ENCODE data around the gene LIMA1.
"Not testable (repeated sequence)": the region's sequence is repeated elsewhere in the genome, so short reads cannot be mapped to it uniquely, and the experiment has no call there.

The LIMA1 gene

DNA sequence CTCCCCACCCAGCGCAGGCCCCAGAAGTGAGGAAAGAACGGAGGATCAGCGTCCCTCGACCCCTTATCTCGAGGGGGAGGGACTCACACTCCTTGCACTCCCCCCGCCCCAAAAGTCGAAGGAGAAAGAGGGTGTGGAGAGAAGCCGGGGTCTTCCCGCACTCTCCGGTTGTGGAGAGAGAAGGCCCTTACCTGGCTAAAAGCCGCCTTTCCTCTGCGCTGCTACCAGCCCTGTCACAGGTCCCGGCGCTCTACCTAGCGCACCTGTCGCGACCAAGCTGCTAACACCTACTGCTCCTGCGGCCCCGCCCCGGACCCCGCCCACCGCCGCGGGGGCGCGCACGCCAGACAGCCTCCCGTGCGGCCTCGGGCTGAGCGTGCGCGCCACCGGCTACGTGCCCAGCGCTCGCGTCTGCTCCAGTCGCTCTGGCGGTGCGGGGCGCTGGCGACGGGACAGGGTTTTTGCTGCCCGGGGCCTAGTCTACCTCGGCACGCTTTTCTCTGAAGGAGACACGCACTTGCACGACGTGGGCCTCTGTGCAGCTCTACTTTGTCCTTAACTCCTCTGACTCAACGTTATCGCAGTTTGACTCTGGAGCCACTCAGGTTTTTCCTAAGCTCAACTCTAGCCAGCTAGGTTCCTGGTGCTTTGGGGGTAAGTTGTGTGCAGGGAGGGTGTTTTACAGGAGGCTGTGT, at the start of gene LIMA1:
Gene LIMA1, minus strand, starts transcription at position 292 of the 695 bp plus-strand sequence. CDS start 34,769 bp downstream, outside the sequence.
- peak; percentile 98 for DNase-seq (ENCODE audit: low spot score)

DNA sequence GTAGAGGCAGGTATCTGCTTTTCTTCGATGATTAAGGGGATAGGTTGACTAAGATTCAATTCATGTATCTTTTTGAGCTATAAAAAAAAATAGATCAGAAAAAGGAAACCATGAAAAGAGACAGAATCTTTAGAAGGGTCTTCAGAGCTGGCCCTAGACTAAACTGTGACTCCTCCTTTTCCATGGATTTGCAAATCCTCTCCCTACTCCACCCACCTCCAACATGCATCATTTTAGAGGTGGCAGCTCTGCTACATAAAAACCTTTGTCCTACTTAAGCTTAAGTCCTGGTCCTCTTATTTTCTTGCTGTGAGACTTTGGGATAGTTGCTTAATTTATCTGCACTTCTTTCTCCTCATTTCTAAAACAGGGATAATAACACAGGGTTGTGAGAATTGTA, 48.4 kb upstream of the LIMA1 start:
- DNase-seq (ENCODE audit: low spot score), result no peak

DNA sequence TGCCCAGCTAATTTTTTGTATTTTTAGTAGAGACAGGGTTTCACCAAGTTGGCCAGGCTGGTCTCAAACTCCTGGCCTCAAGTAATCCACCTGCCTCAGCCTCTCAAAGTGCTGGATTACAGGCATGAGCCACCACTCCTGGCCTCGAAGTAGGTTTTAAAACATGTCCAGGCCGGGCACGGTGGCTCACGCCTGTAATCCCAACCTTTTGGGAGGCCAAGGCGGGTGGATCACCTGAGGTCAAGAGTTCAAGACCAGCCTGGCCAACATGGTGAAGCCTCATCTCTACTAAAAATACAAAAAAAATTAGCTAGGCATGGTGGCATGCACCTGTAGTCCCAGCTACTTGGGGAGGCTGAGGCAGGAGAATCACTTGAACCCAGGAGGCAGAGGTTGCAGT, 45.3 kb upstream of the LIMA1 start:
- DNase-seq (ENCODE audit: low spot score), result not testable (repeated sequence)

DNA sequence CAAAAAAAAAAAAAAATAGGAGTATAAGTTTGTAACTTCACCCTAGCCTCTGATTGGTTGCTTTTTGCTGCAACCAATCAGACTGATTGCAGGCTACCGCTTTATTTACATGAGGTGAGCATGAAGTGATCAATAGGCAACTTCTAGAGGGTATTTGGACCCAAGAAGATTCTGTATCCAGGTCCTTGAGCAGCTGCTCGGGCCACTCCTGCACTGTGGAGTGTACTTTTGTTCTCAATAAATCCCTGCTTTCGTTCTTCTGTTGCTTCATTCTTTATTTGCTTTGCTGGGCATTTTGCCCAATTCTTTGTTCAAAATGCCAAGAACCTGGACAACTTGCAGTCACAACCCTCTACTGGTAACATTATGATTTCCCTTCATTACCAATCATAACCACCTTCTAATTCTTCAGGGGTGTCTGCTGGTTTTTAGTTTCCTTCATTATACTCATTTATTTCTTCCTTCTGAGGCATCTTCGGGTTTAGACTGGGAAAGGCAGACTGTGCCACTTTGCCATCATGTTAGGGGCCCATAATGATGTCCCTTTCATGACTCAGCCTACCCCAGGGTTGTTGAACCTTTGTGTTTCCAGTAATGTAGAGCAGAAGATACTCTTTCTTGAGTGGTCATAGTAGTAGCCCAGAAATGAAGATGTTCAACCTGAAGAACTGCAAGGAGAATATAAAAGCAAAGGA, 43.4 kb upstream of the LIMA1 start:
- DNase-seq (ENCODE audit: low spot score), result peak; percentile 66

DNA sequence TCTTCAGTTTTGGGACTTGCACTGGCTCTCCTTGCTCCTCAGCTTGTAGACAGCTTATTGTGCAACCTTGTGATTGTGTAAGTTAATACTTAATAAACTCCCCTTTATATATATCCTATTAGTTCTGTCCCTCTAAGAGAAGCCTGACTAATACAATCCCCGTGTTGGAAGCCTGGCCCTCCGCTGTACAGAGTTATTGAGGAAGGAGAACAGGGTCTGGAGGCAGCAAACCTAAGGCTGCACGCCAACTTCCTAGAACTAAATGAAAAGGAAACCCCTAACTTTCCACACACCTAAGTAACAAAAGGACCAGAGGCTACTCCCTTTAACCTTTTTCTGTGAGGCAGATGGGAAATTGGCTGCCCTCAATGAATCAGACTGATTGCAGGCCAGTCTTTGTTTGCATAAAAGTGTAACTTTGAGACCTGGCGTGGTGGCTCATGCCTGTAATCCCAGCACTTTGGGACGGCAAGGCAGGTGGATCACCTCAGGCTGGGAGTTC, 42.6 kb upstream of the LIMA1 start:
- no peak for DNase-seq (ENCODE audit: low spot score)

DNA sequence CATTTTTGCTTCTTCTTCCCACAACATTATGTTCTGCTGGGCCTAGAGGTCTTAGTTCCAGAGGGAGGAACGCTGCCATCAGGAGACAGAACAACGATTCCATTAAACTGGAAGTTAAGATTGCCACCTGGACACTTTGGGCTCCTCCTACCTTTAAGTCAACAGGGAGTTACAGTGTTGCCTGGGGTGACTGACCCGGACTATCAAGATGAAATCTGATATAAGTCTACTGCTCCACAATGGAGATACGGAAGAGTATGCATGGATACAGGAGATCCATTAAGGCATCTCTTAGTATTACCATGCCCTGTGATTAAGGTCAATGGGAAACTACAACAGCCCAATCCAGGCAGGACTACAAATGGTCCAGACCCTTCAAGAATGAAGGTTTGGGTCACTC, 41.5 kb upstream of the LIMA1 start:
- DNase-seq (ENCODE audit: low spot score), result not testable (repeated sequence)

DNA sequence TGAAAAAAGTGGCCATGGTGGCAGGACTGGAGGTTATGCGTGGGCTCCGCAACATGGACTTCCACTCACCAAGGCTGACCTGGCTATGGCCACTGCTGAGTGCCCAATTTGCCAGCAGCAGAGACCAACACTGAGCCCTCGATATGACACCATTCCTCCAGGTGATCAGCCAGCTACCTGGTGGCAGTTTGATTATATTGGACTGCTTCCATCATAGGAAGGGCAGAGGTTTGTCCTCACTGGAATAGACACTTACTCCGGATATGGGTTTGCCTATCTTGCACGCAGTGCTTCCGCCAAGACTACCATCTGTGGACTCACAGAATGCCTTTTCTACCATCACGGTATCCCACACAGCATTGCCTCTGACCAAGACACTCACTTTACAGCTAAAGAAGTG, 40.8 kb upstream of the LIMA1 start:
- not testable (repeated sequence) for DNase-seq (ENCODE audit: low spot score)

DNA sequence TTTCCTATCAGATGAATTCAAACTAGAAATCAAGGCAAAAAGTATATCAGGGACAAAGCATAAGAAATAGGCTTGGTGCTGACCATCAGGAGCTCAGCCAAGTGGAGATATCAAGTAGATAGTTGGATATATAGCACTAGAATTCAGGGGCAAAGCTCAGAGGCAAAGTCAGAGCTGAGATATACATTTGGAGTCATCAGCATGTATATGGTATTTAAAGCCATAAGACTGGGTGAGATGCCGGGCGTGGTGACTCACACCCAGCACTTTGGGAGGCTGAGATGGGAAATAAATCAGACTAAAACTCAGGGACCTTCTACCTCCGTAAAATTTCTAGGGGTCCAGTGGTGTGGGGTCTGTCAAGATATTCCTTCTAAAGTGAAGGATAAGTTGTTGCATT, 38.9 kb upstream of the LIMA1 start:
- DNase-seq (ENCODE audit: low spot score), result no peak

DNA sequence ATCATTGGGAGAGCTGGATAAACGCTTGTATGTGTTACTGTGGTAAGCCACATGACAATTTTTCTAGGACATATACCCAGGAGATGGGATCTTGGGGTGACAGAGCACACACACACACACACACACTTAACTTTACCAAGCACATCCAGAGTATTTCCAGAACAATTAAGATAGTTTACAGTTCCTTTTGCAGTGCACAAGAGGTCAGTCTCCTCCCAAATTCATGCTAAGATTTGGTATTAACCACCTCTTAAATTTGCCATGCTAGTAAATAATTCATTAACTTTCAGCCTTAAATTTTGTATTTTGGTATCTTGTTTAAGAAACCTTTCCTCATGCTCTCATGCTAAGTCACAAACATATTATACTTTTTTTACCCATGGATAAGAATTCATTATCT, 33.9 kb upstream of the LIMA1 start:
- DNase-seq (ENCODE audit: low spot score), result no peak

DNA sequence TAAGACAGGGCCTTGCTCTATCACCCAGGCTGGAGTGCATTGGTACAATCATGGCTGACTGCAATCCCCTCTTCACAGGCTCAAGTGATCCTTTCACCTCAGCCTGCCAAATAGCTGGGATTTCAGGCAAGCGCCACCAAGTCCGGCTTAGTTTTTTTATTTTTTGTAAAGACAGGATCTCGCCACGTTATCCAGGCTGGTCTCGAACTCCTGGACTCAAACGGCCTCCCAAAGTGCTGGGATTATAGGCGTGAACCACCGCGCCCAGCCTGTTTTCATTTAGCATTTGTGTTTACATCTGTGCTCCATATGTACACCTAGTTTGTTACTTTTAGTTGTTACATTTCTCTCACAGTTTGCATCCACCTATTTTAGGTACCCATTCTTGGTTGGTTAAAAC, 32.5 kb upstream of the LIMA1 start:
- no peak for DNase-seq (ENCODE audit: low spot score)

DNA sequence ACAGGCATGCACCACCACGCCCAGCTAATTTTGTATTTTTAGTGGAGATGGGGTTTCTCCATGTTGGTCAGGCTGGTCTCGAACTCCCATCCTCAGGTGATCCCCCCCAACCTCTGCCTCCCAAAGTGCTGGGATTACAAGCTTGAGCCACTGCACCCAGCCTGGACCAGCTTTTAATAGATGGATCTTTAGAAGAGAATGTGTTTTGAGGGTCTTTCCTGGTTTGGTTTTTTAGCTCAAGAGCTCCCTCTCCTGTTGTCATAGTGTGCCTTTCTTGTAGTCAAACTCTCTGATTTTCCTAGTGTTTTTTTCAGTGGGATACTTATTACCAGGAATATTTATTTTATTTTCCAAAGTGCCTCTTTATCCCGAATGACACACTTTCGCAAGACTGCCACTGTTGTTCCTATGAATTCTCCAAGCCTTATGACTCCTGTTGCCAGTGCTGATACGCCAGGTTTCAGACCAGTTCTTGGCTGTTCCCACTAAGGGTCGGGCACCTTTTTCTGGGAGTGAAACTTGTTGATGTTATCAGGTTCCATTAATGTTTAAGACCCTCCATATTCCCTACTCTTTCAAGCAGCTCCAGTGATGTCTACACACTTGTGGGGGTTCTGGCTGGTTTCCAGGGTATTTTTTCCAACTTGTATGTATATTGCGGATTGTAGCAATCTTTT, 31.5 kb upstream of the LIMA1 start:
- peak; percentile 62 for DNase-seq (ENCODE audit: low spot score)

DNA sequence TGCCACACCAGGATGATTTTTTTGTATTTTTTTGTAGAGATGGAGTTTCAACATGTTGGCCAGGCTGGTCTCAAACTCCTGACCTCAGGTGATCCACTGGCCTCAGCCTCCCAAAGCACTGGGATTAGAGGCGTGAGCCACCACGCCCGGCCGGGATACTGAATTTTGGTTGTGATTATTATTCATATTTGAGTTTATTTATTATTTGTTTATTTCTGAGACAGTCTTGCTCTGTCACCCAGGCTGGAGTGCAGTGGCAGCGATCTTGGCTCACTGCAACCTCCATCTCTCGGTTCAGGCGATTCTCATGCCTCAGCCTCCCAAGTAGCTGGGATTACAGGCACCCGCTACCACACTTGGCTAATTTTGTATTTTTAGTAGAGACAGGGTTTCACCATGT, 30.7 kb upstream of the LIMA1 start:
- not testable (repeated sequence) for DNase-seq (ENCODE audit: low spot score)

DNA sequence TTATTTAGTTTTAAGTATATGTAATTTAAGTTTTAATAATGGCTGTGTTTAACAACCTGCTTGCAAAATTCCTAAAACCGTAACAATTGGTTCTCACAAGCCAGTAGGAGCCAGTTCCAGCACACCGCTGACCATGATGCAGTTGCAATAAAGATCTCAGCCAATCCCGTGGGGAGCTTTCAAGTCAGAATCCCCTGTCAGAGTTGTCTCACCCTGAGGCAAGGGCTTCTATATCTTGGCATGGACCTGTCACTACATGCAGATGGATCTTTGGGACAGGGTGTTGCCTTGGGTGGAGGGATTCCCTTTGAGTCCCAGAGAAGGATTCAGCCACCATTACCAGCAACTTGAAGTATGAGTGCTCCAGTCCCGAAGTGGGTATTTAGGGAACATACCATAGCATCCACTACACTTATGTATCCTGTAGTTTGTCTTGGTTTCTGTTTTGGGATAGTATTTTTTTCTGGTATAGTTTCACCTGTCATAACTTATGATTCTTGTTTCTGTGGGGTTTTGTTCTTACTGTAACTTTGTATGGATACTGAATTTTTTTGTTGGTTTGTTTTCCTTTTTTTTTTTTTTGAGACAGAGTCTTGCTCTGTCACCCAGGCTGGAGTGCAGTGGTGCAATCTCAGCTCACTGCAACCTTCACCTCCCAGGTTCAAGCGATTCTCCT, 30.1 kb upstream of the LIMA1 start:
- DNase-seq (ENCODE audit: low spot score), result no peak

DNA sequence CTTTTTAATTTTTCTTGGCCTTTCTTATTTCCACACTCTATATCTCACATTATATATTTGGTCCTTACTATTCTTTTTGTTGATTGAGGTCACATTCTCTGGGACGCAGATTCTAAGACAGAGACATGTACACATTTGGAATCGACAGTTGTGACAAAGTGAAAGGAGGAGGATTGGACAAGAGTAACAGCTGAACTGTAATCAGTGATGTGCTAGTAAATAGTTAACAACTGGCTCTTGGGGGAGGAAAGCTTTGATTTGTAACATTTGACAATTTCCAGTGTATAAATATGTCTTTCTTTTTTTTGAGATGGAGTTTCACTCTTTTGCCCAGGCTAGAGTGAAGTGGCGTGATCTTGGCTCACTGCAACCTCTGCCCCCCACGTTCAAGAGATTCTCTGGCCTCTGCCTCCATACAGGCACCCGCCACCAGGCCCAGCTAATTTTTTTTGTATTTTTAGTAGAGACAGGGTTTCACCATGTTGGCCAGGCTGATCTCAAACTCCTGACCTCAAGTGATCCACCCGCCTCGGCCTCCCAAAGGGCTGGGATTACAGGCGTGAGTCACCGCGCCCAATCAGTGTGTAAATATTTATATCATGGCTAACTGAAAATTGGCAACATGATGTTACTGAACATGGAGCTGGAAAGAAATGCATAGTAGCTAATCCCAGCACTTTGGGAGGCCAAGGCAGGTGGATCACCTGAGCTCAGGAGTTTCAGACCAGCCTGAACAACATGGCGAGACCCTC, 28.7 kb upstream of the LIMA1 start:
- DNase-seq (ENCODE audit: low spot score), result peak; percentile 69

DNA sequence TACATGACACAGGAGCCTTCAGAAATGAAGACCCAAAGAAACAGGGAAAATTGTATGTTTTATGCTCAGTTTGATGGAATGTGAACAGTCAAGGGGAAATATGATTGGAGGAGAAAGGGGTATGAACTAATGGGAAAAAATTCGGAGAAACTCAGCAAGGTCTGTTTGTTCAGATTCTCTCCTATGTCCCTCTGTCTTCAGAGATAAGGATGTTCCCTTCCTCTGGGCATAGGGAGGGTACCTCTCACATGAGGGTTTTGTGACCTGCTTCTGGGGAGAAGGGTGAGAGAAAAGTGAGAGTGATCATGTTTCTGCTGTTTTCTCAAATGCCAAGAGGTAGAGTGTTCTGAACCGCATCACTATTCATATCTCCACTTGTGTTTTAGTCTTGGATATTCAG, 26.6 kb upstream of the LIMA1 start:
- DNase-seq (ENCODE audit: low spot score), result no peak

DNA sequence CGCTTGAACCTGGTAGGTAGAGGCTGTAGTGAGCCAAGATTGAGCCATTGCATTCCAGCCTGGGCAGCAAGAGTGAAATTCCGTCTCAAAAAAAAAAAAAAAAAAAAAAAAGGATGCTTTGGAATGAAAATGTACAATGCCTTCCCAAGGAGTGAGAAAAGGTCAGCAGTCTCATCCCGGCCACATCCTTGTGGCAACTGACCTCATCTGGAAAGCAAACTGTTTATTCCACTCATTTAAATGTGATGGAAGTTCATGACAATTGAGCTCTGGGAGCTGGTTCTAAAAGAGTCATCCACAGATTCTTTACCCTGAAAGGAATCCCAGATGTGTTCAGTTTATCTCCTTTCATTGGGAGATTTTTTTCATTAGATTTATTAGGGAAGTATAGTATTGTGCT, 19.4 kb upstream of the LIMA1 start:
- DNase-seq (ENCODE audit: low spot score), result no peak

DNA sequence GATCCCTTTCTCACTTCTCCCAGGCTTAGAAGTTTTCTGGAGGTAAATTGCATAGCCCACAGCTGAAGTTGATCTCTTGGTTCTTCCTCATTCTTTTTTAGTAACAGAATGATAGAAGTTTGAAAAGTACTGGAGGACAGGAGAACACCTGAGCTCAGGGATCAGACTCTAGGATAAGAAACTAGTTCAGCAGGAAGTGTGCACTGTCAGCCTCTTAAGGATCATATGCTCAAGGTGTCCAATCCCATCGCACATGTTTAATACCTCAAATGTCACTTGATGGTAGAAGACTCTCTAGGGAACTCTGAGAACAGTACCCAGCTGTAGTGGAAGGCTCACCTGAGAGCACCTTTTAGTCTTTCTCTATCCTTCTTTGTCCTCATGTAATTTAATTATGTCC, 14.7 kb upstream of the LIMA1 start:
- DNase-seq (ENCODE audit: low spot score), result no peak

DNA sequence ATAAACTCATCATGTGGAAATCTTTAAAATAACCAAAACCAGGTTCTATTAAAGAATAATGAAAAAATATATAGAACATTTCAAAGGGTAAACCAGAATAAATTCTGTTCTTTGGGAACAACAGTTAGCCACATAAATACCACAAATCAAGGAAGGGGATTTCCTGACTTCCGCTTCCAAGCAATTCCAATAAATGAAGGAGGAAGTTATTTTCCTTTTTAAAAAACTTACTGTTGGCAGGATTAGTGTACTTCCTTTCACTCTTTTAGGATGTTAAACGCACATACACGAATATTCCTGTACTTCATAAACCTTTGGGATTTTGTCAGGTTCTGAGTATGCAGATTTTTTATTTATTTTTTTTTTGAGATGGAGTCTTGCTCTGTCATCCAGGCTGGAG, 13.7 kb upstream of the LIMA1 start:
- no peak for DNase-seq (ENCODE audit: low spot score)

DNA sequence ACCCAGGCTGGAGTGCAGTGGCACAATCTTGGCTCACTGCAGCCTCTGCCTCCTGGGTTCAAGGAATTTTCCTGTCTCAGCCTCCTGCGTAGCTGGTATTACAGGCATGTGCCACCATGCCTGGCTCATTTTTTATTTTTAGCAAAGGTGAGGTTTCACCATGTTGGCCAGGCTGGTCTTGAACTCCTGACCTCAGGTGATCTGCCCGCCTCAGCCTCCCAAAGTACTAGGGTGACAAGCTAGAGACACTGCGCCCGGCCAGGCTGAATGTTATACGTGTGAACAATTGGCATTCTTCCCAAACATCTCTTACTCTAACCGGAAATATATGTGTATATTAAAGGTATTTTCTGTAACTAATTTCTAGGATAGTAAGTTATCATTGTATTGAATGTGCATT, 13.2 kb upstream of the LIMA1 start:
- no peak for DNase-seq (ENCODE audit: low spot score)

DNA sequence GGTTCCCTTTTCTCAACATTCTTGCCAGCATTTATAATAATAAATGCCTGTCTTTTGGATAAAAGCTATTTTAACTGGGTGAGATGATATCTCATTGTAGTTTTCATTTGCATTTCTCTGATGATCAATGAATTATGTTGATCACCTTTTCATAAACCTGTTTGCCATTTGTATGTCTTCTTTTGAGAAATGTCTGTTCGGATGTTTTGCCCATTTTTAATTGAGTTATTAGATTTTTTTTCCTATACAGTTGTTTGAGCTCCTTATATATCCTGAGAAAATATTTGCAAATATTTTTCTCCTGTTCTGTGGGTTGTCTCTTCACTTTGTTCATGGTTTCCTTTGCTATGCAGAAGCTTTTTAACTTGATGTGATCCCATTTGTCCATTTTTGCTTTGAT, 8.1 kb upstream of the LIMA1 start:
- no peak for DNase-seq (ENCODE audit: low spot score)

DNA sequence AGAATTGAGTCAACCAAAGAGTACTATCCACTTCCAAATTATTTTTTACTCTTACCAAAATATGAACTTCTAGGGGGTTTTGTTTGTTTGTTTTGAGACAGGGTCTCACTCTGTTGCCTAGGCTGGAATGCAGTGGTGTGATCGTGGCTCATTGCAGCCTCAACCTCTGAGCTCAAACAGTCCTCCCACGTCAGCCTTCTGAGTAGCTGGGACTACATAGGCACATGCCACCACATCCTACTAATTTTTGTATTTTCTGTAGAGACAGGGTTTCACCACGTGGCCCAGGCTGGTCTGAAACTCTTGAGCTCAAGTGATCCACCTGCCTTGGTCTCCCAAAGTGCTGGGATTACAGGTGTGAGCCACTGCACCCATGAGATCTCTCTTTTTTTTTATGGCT, 7.4 kb upstream of the LIMA1 start:
- not testable (repeated sequence) for DNase-seq (ENCODE audit: low spot score)

DNA sequence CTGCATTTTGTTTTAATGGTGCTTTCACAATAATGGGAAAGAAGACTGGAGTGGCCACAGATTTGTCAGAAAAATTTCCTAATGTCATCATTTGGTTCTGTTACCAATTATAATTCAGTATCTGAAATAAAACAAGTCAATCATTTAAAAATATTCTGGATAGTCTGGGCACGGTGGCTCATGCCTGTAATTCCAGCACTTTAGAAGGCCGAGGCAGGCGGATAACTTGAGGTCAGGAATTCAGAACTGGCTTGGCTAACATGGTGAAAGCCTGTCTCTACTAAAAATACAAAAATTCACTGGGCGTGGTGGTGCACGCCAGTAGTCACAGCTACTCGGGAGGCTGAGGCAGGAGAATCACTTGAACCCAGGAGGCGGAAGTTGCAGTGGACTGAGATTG, 4.0 kb upstream of the LIMA1 start:
- no peak for DNase-seq (ENCODE audit: low spot score)

Measured in LoVo (cell line).